Endothelial cell of umbilical vein (primary cell): ENCODE data around the gene MAML2.

Experiments
- CTCF ChIP-seq, 2 donors: IDR thresholded peaks; 1 replicate in 1 of 2; 2 replicates in 1 of 2; pipeline ENCODE4 v1.5.1; 2011; ENCODE audit warnings: low read length in 2 of 2, mild to moderate bottlenecking in 2 of 2, moderate library complexity in 2 of 2, control low read depth in 1 of 2, inconsistent platforms in 1 of 2, low read depth in 1 of 2; ENCODE audit not compliant: insufficient read depth in 1 of 2; ENCODE audit errors: extremely low read depth in 1 of 2
- EZH2 ChIP-seq: IDR thresholded peaks from 2 replicates; pipeline ENCODE4 v1.6.1; 2012; ENCODE audit warnings: borderline replicate concordance, low read depth, mild to moderate bottlenecking, moderate library complexity, low read length, inconsistent platforms; ENCODE audit not compliant: severe bottlenecking
- MAX ChIP-seq: IDR thresholded peaks from 2 replicates; pipeline ENCODE4 v1.6.1; 2011; ENCODE audit not compliant: insufficient read depth, insufficient read length
- POLR2A ChIP-seq: IDR thresholded peaks from 2 replicates; pipeline ENCODE4 v1.6.1; 2012; ENCODE audit warnings: low read depth, mild to moderate bottlenecking, control low read depth, low read length
- POLR2AphosphoS5 ChIP-seq: IDR thresholded peaks from 2 replicates; pipeline ENCODE4 v1.6.1; 2012; ENCODE audit warnings: low read depth, mild to moderate bottlenecking, control low read depth, low read length, moderate library complexity; ENCODE audit not compliant: insufficient read depth

- TF ChIP-seq CTCF (IDR thresholded peaks at IDR 0.05; ENCODE audit: extremely low read depth in 1 of 2, insufficient read depth in 1 of 2, low read depth in 1 of 2, low read length in 2 of 2): no peak
- TF ChIP-seq MAX: no peak
- TF ChIP-seq POLR2AphosphoS5: no peak
- no peak for TF ChIP-seq POLR2A
- no peak for TF ChIP-seq EZH2
These were observed 21.9 kb downstream of the MAML2 start for GRCh38 chr11:96321091-96321490.
